SH-SY5Y (cell line): ENCODE measurements around the gene PHKA2.

ENCODE experiments used
- GATA2 ChIP-seq: IDR thresholded peaks from 2 replicates; pipeline ENCODE4 v1.6.1; 2011; ENCODE audit warnings: mild to moderate bottlenecking, low read depth, low read length
- GATA3 ChIP-seq: IDR thresholded peaks from 2 replicates; pipeline ENCODE4 v1.6.1; 2011; ENCODE audit warnings: low read depth, mild to moderate bottlenecking, low read length, moderate library complexity

GRCh38 chrX:18971506-18971905 is 12.4 kb downstream of the PHKA2 start:
- no peak for TF ChIP-seq GATA2
- TF ChIP-seq GATA3: no peak
